Neural progenitor cell (in vitro differentiated cells): ENCODE results near the gene SMIM41. TPM values are rescaled to one million over a fixed set of nuclear protein-coding genes. Genes with fewer than 3 reads are reported as not detected.

ENCODE experiments used
- DNase-seq: peaks from one replicate; pipeline ENCODE4 v3.0.0-alpha.2; 2016; ENCODE audit warnings: low spot score
- H2AFZ ChIP-seq: fragments of 200-600 bp; sonication (generic); replicated peaks from 2 replicates; pipeline ENCODE4 v1.6.1; 2016; ENCODE audit warnings: antibody characterized with exemption
- H3F3A ChIP-seq: fragments of 200-600 bp; sonication (generic); 2 replicates; pipeline ENCODE4 v1.6.1; 2016; ENCODE audit warnings: antibody characterized with exemption, low read depth
- H3K27ac ChIP-seq: fragments of 200-600 bp; sonication (generic); 2 replicates; pipeline ENCODE4 v1.5.1; 2016; ENCODE audit warnings: mild to moderate bottlenecking
- H3K27me3 ChIP-seq: fragments of 200-600 bp; sonication (generic); 2 replicates; pipeline ENCODE4 v1.6.1; 2016; ENCODE audit warnings: mild to moderate bottlenecking, moderate library complexity
- H3K36me3 ChIP-seq: fragments of 200-600 bp; sonication (generic); 2 replicates; pipeline ENCODE4 v1.5.1; 2016
- H3K4me1 ChIP-seq: fragments of 200-600 bp; sonication (generic); 2 replicates; pipeline ENCODE4 v1.6.1; 2016; ENCODE audit warnings: mixed run types
- H3K4me2 ChIP-seq: fragments of 200-600 bp; sonication (generic); 2 replicates; pipeline ENCODE4 v1.6.1; 2016
- H3K4me3 ChIP-seq: fragments of 200-600 bp; sonication (generic); 2 replicates; pipeline ENCODE4 v1.5.1; 2016
- H3K79me2 ChIP-seq: fragments of 200-600 bp; sonication (generic); 2 replicates; pipeline ENCODE4 v1.6.1; 2016; ENCODE audit warnings: low read depth
- H3K9ac ChIP-seq: fragments of 200-600 bp; sonication (generic); 2 replicates; pipeline ENCODE4 v1.6.1; 2016
- H3K9me3 ChIP-seq: fragments of 200-600 bp; sonication (generic); 2 replicates; pipeline ENCODE4 v1.5.1; 2016; ENCODE audit warnings: low read depth
- H4K20me1 ChIP-seq: fragments of 200-600 bp; sonication (generic); 2 replicates; pipeline ENCODE4 v1.6.1; 2016; ENCODE audit warnings: low read depth
- H3K27ac Mint-ChIP-seq: 3 replicates; pipeline ENCODE4 v1.8.0; 2021; ENCODE audit warnings: mixed read lengths
- H3K27me3 Mint-ChIP-seq: 2 replicates; pipeline ENCODE4 v1.8.0; 2022; ENCODE audit warnings: low read depth, mild to moderate bottlenecking, inconsistent platforms, moderate library complexity, mixed read lengths; ENCODE audit not compliant: insufficient read depth
- H3K36me3 Mint-ChIP-seq: 3 replicates; pipeline ENCODE4 v1.8.0; 2021; ENCODE audit warnings: mixed read lengths
- H3K4me1 Mint-ChIP-seq: 3 replicates; pipeline ENCODE4 v1.8.0; 2021; ENCODE audit warnings: mixed read lengths
- H3K4me3 Mint-ChIP-seq: 3 replicates; pipeline ENCODE4 v1.8.0; 2021; ENCODE audit warnings: mild to moderate bottlenecking, moderate library complexity, mixed read lengths
- H3K9me3 Mint-ChIP-seq: 3 replicates; pipeline ENCODE4 v1.8.0; 2020; ENCODE audit warnings: mixed read lengths
- EZH2 ChIP-seq: fragments of 200-600 bp; sonication (generic); IDR thresholded peaks from 2 replicates; pipeline ENCODE4 v1.6.1; 2017; ENCODE audit warnings: antibody characterized with exemption, mild to moderate bottlenecking, moderate library complexity
- EZH2phosphoT487 ChIP-seq: fragments of 200-600 bp; sonication (generic); IDR thresholded peaks from 2 replicates; pipeline ENCODE4 v1.6.1; 2017; ENCODE audit warnings: antibody characterized with exemption
- total RNA-seq: library from RNA; depleted of rRNA; stranded (reverse); fragments of >200 nt; gene quantifications from 2 replicates; pipeline ENCODE4 v1.2.3, GENCODE V29; 2015; ENCODE audit warnings: low replicate concordance
- TF ChIP-seq, protein P1 (sequence below): fragments of 200-600 bp; sonication (generic); IDR thresholded peaks from 2 replicates; pipeline ENCODE4 v1.5.1; 2017; ENCODE audit warnings: antibody characterized with exemption, mild to moderate bottlenecking

Gene SMIM41
- total RNA-seq, 1 donor from 2014 or later, result not detected

DNA sequence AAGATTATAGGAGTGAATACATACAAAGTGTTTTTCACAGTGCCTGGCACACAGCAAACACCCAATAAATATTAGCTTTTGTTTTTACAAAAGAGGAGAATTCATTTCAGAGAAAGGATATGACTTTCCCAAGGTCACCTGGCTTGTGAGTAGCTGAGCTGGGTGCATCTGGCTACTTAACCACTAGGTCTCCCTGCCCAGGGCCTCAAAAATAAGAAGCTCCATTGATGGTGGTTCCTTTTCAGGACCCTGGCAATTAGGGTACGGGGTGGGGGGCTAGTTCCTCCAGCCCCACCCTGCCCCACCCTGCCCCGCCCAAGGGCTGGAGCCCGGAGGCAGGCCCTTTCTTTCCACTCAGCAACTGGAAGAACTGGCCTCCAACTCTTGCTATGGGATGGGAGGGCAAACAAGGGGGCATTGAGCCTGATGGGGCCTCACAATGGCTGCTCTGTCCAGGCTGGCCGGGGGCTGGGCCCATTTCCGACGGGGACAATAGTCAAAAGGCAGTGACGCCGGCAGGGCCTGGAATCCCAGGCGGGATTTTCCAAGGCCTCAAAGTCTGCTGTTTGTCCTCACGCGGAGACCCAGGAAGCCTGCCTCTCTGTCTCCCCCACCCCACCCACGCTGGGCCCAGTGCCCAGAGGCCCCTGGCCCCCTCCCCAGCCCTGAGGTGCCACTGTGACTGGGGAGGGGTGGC lies 17.9 kb upstream of the SMIM41 start:
- no peaks in the 10 kb centered on the region for H3K36me3 ChIP-seq
- peak overlapping the region; percentile 22 for H3K9ac ChIP-seq
- Mint-ChIP-seq H3K27ac (no peak overlapping the region), H3K36me3 (no peaks in the 10 kb centered on the region), H3K9me3 (no peaks in the 10 kb centered on the region), H3K4me1 (peaks cover 7% of the 10 kb centered on the region), H3K27me3 (peaks cover 2% of the 10 kb centered on the region), H3K4me3 (no peak overlapping the region)
- no peaks in the 10 kb centered on the region for H3K9me3 ChIP-seq
- no peak overlapping the region for H3K4me3 ChIP-seq
- peak overlapping the region; percentile 95 for H2AFZ ChIP-seq
- peak overlapping the region; percentile 42 for H3K4me2 ChIP-seq
- no peak for TF ChIP-seq EZH2phosphoT487
- TF ChIP-seq, protein P1, sequence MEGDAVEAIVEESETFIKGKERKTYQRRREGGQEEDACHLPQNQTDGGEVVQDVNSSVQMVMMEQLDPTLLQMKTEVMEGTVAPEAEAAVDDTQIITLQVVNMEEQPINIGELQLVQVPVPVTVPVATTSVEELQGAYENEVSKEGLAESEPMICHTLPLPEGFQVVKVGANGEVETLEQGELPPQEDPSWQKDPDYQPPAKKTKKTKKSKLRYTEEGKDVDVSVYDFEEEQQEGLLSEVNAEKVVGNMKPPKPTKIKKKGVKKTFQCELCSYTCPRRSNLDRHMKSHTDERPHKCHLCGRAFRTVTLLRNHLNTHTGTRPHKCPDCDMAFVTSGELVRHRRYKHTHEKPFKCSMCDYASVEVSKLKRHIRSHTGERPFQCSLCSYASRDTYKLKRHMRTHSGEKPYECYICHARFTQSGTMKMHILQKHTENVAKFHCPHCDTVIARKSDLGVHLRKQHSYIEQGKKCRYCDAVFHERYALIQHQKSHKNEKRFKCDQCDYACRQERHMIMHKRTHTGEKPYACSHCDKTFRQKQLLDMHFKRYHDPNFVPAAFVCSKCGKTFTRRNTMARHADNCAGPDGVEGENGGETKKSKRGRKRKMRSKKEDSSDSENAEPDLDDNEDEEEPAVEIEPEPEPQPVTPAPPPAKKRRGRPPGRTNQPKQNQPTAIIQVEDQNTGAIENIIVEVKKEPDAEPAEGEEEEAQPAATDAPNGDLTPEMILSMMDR, result no peak
- TF ChIP-seq EZH2, result no peak
- H3K27me3 ChIP-seq, result peaks cover 12% of the 10 kb centered on the region
- no peaks in the 10 kb centered on the region for H4K20me1 ChIP-seq
- DNase-seq, result peak; percentile 65
- no peak overlapping the region for H3K27ac ChIP-seq
- no peaks in the 10 kb centered on the region for H3K79me2 ChIP-seq
- H3K4me1 ChIP-seq, result peaks cover 9% of the 10 kb centered on the region
- H3F3A ChIP-seq, result no peaks in the 10 kb centered on the region

DNA sequence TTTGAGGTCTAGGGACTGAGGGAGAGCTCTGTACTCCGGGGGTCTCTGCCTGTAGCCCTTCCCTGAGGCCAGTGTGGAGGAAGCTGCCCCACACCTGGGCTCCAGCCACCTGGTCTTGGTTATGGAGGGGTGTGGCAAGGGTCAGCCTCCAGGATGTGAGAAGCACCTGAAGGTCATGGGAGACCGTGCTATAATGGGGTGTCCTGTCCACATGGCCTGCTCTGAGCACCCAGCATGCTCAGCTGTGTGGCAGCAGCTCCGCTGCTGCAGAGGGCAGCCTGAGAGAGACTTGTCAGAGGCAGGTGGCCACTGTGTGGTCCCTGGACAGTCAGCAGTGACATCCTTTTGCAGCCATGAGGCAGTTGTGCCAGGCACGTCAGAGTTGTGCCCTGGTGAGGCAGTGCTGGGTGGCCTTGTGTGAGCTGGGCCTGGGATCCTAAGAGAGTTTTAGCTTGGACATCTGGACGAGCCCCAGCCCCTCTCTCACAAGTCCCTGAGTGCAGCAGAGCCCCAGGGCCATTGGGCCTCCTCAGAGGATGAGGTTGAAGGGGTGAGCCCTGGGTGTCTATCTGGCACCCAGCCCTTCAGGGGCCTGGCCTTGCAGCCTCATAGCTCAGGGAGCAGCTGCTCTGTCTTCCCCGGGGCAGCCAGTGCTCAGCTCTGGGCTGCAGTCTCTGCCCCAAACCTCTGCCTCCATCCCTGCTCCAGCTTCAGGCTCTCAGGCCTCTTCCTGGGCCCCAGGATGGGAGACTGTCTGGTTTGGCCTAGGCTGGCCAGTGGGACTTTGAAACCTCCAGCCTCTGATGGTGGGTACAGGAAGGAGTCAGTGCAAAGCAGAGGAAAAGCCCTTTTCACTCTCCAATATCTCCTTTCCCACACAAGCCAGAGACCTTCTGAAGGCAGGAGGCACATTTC lies 17.1 kb upstream of the SMIM41 start:
- H3K27me3 ChIP-seq, result peaks cover 18% of the 10 kb centered on the region
- H3K79me2 ChIP-seq, result no peaks in the 10 kb centered on the region
- no peaks in the 10 kb centered on the region for H3K9me3 ChIP-seq
- Mint-ChIP-seq H3K4me1 (peaks cover 7% of the 10 kb centered on the region), H3K27me3 (peaks cover 2% of the 10 kb centered on the region), H3K9me3 (no peaks in the 10 kb centered on the region), H3K36me3 (no peaks in the 10 kb centered on the region), H3K27ac (no peak overlapping the region), H3K4me3 (no peak overlapping the region)
- no peak for DNase-seq
- H3K4me3 ChIP-seq, result no peak overlapping the region
- H2AFZ ChIP-seq, result peak overlapping the region; percentile 95
- peak overlapping the region; percentile 22 for H3K9ac ChIP-seq
- no peak overlapping the region for H3K27ac ChIP-seq
- no peak overlapping the region for H3K4me2 ChIP-seq
- TF ChIP-seq, protein P1, result no peak
- TF ChIP-seq EZH2 (no peak), EZH2phosphoT487 (no peak)
- peaks cover 9% of the 10 kb centered on the region for H3K4me1 ChIP-seq
- no peaks in the 10 kb centered on the region for H3K36me3 ChIP-seq
- H4K20me1 ChIP-seq, result no peaks in the 10 kb centered on the region
- H3F3A ChIP-seq, result no peaks in the 10 kb centered on the region

DNA sequence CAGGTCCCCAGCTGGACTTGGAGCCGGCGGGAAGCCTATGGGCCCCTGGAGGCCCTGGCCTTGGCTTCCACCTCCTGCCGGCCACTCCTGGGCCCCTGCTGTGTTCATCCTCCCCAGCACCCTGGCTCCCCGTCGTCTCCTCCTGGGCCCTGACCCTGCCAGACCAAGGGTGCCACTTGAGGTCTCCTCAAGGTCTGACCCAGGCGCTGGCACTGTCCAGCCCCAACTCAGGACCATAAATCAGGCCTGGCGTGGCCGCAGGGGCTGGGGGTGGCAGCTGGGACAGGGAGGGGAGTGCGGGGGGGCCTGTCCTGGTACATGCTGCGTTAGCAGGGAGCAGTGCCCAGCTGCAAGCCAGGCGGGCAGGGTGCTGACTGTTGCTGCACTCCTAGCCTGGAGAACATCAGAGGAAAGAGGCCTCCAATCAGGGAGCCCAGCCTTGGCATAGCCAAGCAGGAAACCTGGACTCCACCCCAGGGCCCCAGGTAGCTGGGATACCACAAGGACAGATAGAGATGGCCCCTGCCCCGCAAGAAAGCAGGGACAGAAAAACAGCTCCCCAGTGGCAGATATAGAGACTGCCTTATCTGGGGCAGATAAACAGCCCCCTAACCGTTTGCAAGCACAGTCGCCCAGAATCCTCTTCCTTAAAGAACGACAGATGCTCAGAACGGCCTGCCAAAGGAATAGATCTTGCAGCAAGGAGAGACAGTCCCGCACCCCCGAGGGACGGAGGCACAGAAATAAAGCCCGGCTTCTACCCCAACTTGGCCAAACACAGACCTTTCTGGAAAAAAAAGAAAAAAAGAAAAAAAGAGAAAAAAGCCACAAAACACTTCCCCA lies 16.2 kb upstream of the SMIM41 start:
- Histone ChIP-seq H3K27me3 (peaks cover 18% of the 10 kb centered on the region), H3K27ac (no peak overlapping the region), H4K20me1 (no peaks in the 10 kb centered on the region), H3K4me2 (no peak overlapping the region), H3K9ac (no peak overlapping the region), H3K9me3 (no peaks in the 10 kb centered on the region), H3K4me1 (peaks cover 9% of the 10 kb centered on the region), H3K4me3 (no peak overlapping the region), H3F3A (no peaks in the 10 kb centered on the region), H3K36me3 (no peaks in the 10 kb centered on the region), H3K79me2 (no peaks in the 10 kb centered on the region), H2AFZ (no peak overlapping the region)
- DNase-seq, result no peak
- H3K36me3 Mint-ChIP-seq, result no peaks in the 10 kb centered on the region
- H3K9me3 Mint-ChIP-seq, result no peaks in the 10 kb centered on the region
- no peak overlapping the region for H3K4me3 Mint-ChIP-seq
- H3K4me1 Mint-ChIP-seq, result peaks cover 7% of the 10 kb centered on the region
- TF ChIP-seq EZH2phosphoT487 (no peak), EZH2 (no peak)
- TF ChIP-seq, protein P1, result no peak
- H3K27me3 Mint-ChIP-seq, result peaks cover 3% of the 10 kb centered on the region
- H3K27ac Mint-ChIP-seq, result peak overlapping the region; percentile 78
